HG03159 (cell line): ENCODE data around the gene DGKZ.

ENCODE experiments used
- ATAC-seq: cut with Tn5 transposase; IDR thresholded peaks from one replicate; pipeline ENCODE4 v1.9.1; 2021; ENCODE audit warnings: mild to moderate bottlenecking, moderate library complexity; ENCODE audit not compliant: unreplicated experiment

Gene DGKZ

GRCh38 chr11:46327829-46328228, 19.4 kb upstream of the DGKZ start:
- ATAC-seq = no peak

- ATAC-seq = no peak
These were observed 17.1 kb upstream of the DGKZ start for GRCh38 chr11:46330154-46330553.

- ATAC-seq = no peak
These were observed 16.5 kb upstream of the DGKZ start for GRCh38 chr11:46330563-46331281.

GRCh38 chr11:46331282-46331984, 15.8 kb upstream of the DGKZ start:
- ATAC-seq = no peak

- ATAC-seq = no peak
These were observed 15.1 kb upstream of the DGKZ start for GRCh38 chr11:46332093-46332567.

GRCh38 chr11:46332568-46333393, 14.5 kb upstream of the DGKZ start:
- ATAC-seq = no peak

- ATAC-seq = no peak
These were observed 13.8 kb upstream of the DGKZ start for GRCh38 chr11:46333394-46333947.

- no peak for ATAC-seq
These were observed 13.1 kb upstream of the DGKZ start for GRCh38 chr11:46334211-46334610.

- no peak for ATAC-seq
These were observed 12.0 kb upstream of the DGKZ start for GRCh38 chr11:46335271-46335670.

GRCh38 chr11:46335890-46336562, 11.2 kb upstream of the DGKZ start:
- no peak for ATAC-seq

GRCh38 chr11:46336563-46337180, 10.6 kb upstream of the DGKZ start:
- no peak for ATAC-seq

GRCh38 chr11:46337626-46338345, 9.5 kb upstream of the DGKZ start:
- ATAC-seq = no peak

- ATAC-seq = no peak
These were observed 8.7 kb upstream of the DGKZ start for GRCh38 chr11:46338636-46338987.

- no peak for ATAC-seq
These were observed 8.1 kb upstream of the DGKZ start for GRCh38 chr11:46338988-46339666.

- ATAC-seq = no peak
These were observed 7.4 kb upstream of the DGKZ start for GRCh38 chr11:46339816-46340215.

GRCh38 chr11:46341454-46341853, 5.8 kb upstream of the DGKZ start:
- no peak for ATAC-seq

GRCh38 chr11:46342239-46342638, 5.0 kb upstream of the DGKZ start:
- no peak for ATAC-seq

GRCh38 chr11:46343520-46343919, 3.7 kb upstream of the DGKZ start:
- no peak for ATAC-seq

GRCh38 chr11:46345131-46345597, 2.1 kb upstream of the DGKZ start:
- ATAC-seq = no peak
